Central memory CD4-positive, alpha-beta T cell (primary cell): ENCODE data around the gene GPLD1.
A peak's percentile ranks its signal among the peaks of the same experiment; 100 is the strongest.
"Not testable (repeated sequence)": the region's sequence is repeated elsewhere in the genome, so short reads cannot be mapped to it uniquely, and the experiment has no call there.

Source experiments
- DNase-seq: peaks from one replicate; pipeline ENCODE4 v3.0.0; 2022
- total RNA-seq, 3 experiments: gene quantifications; one replicate each; lab custom pipeline; 2026; lab: John Stamatoyannopoulos, UW

Gene GPLD1
- total RNA-seq = 0.60 to 1.5 (median 0.96) reads per million in 3 experiments

DNA sequence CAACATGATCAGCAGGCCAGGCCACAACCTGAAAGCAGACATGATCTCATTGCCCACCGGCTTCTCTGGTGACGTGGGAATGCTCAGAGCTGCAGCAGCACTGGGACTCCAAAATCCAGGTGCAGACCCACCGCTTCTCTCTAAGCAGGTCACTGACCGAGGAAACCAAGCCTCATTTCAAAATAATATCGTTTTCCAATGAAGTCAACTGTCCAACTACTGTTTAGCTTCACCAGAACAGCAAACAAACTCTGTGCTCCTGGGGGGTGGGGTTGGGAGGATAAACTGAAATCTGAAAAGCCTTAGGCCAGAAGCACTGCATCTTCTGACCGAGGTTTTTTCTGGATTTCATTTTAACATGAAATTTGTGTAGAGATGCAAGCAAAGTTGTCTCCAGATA lies at the start of gene GPLD1:
Gene GPLD1, minus strand, starts transcription at position 109 of the 400 bp plus-strand sequence. Its CDS starts 67 bp downstream, at position 42.
- no peak for DNase-seq

GRCh38 chr6:24537771-24538385 lies 48.5 kb upstream of the GPLD1 start:
- no peak for DNase-seq

DNA sequence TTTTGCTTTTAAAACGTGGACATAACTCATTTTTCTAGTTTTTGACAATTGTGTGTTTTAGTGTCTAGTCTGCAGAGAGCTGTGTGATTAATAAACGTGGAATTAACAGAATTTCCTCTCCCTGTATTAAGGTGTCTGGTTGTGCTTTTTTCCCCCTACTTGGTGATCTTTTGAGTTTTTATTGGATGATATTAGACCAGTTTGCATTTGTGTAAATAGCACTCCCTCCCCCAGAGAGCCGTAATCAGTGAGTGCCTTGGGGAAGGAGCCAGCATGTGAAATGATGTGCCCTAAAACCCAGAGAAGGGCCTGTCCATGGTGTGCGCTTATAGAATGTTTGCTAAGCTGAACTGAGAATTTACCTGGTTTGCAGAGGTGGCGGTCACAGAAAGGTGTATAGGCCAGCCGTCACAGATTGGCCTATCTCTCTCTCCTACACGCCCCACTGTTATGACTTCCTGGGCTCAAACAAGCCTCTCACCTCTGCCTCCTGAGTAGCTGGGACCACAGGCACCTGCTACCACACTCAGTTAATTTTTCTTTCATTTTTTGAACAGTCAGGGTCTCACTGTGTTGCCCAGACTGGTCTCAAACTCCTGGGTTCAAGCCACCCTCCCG lies 47.8 kb upstream of the GPLD1 start:
- no peak for DNase-seq

DNA sequence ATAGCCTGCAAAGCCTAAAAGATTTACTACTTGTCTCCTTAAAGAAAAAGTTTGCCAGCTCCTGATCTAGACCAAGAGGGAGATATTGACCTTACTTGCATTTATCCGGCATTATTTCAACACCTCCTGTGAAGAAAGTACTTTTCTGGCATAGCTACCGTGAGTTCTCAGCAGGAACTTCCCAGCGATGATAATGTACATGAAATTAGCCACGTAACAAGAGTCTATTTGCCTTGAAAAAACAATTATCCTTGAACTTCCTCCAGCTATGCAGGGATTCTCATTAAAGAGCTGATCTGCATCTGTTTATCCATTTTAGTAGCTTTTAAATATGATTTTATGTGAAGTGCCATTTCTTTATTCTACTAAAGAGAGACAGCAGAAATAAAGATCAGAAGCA lies 47.1 kb upstream of the GPLD1 start:
- no peak for DNase-seq

GRCh38 chr6:24535210-24535609 lies 45.8 kb upstream of the GPLD1 start:
- DNase-seq = no peak

DNA sequence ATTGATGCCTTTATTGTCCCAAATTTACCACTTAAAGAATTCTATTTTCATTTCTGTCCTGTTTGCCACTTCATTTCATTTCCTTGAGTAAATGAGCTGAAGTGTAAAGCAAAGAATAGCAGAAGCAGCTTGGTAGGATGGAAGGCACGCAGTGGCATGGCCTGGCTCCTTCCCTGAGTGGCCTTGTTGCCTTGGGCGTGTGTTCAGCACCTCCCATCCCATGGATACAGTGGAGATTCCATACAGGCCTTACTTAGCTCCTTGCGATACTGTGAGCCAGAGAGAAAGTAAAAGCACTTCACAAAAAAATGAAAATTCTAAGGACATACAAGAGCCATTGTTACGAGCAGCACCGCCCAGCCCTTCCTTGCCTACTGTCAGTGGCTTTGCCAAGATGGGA lies 45.0 kb upstream of the GPLD1 start:
- DNase-seq = no peak

DNA sequence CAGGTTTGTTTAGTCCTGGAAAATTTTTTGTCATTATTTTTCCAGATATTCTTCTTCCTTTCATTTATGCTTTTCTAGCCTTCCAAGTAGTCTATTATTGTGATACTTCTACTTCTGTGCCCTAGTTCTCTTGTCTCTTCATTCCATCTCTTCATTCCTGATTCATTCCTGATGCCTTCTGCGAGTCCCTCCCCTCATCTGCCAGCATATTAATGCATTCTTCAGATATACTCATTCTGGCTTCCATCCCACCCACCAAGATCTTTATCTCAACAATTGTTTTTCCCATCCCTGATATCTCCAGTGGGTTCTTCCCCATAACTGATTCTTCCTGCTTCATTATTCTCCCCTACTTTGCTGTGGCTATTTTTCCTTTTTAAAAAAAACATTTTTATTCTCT lies 40.6 kb upstream of the GPLD1 start:
- no peak for DNase-seq

DNA sequence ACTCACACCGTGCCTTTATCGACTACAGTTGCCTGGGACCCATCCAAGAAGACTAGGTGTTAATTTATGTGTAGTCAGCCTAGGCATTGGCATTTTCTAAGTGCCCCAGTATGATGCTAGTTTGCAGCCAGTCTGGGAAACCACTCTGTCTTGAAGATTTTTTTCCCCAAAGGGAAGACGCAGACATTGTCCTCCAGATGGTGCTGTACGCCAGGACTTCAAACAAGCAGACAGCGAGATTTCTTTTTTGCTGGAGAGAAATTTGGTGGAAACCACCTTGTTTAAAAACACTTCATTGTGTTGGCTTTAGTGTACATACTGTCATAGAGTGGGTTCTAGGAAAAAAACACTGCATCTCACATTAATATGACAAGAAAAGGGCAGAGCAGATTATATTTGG lies 35.4 kb upstream of the GPLD1 start:
- DNase-seq = no peak

GRCh38 chr6:24524329-24524728 lies 35.0 kb upstream of the GPLD1 start:
- DNase-seq = no peak

GRCh38 chr6:24522228-24523176 lies 33.1 kb upstream of the GPLD1 start:
- no peak for DNase-seq

GRCh38 chr6:24520929-24521546 lies 31.7 kb upstream of the GPLD1 start:
- DNase-seq = peak; percentile 8

GRCh38 chr6:24517659-24518543 lies 28.5 kb upstream of the GPLD1 start:
- DNase-seq = no peak

- DNase-seq = no peak
Measured at GRCh38 chr6:24513602-24514001, 24.2 kb upstream of the GPLD1 start.

DNA sequence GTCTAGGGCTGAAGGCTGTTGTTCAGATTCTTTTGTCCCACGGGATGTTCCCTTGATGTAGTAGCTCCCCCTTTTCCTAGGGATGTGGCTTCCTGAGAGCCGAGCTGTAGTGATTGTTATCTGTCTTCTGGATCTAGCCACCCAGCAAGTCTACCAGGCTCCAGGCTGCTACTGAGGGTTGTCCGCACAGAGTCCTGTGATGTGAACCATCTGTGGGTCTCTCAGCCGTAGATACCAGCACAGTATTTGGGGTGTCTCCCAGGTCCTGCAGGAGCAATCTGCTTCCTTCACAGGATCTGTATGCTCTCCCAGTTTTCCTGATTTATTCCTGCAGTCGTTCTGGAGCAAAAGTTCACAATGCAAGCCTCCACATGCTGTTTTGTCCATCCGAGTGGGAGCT lies 22.6 kb upstream of the GPLD1 start:
- not testable (repeated sequence) for DNase-seq

GRCh38 chr6:24506814-24507520 lies 17.6 kb upstream of the GPLD1 start:
- DNase-seq = no peak

DNA sequence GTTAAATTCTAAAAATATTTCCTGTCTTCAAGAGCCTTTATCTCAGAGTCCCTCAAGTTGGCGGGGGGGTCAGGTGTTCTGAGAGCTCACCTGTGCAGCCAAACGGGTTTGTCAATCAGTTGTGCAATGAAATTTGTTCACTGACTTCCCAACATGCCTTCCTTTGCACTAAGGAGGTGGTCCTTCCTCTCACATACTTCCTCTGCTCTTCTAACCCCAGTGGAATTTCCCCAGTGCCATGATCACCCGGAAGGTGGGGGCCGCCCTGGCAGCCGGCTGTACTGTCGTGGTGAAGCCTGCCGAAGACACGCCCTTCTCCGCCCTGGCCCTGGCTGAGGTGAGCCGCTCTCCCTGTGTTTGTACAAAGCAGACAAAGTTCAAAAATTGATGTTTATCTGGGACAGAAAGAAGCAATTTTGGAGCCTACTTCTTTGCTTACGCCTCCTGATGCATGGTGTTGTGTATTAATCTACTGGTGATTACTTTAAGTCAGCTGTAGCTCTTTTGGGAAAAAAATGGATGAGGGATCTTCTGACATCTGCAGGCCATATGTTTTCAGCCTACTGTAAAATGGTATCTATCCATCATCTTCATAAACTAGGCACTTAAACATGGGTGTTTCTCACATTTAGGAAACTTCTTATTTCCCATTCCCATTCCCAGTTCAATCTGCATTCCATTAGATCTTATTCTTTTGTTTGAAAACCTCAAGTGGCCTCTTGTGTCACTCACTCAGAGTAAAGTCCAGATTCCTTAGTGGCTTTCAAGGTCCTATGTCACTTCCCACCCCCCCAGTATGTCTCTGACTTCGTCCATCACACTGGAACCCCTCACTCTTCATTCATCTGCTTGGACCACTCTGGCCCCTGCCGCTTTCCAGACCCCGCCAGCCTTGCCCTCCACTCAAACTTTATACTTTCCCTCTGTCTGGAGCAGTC lies 15.5 kb upstream of the GPLD1 start:
- DNase-seq = no peak

DNA sequence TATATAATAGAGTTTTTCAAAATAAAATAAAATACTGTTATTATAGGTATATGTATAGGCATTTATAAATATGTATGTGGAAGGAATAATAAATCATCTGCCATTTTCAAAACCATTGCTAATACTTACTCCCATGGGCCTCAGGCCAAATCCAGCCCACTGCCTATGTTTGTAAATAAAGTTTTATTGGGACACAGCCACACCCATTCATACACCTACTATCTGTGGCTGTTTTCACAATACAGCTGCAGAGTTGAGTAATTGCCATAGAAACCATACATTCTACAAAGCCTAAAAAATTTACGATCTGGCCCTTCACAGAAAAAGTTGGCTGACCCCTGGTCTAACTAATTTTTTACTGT lies 14.9 kb upstream of the GPLD1 start:
- no peak for DNase-seq

DNA sequence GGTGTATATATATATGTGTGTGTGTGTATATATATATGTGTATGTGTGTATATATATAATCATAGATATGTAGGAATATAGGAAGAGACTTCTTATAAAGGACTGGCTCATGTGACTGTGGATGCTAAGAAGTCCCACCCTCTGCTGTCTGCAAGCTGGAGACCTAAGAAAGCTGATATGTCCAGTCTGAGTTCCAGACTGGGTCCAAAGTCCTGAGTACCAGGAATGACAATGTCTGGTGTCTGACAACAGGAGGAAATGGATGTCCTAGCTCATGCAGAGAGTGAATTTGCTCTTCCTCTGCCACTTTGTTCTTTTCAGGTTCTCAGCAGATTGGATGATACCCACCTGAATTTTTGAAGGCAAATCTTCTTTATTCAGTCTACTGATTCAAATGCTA lies 12.5 kb upstream of the GPLD1 start:
- no peak for DNase-seq

GRCh38 chr6:24501374-24501773 lies 12.0 kb upstream of the GPLD1 start:
- no peak for DNase-seq

DNA sequence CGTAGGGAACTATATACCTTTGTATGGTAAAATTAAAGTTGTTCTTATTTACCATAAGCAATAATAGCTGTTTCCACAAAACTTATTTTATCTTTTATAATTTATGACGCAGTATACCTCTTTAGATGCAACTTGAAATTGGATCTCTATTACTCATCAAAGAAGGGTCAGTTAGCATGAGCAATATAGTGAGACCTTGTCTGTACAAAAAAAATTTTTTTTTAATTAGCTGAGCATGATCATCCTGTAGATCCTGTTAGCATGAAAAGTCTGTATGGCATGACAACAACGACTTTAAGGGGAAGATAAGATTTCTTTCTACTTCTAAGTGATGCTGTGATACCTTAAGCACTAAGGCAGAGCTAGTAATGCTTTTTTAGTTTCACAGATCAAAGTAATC lies 11.3 kb upstream of the GPLD1 start:
- DNase-seq = no peak
